K562 (cell line): Measurements from ENCODE around the gene KCNJ15. TPM values are rescaled to one million over a fixed set of nuclear protein-coding genes. Genes with fewer than 3 reads are reported as not detected.

Experiments used
- ATAC-seq: fragments of 200-7000 bp; cut with Tn5 transposase; 3 replicates; pipeline ENCODE4 v1.9.1; 2020; ENCODE audit warnings: moderate library complexity
- BruUV-seq: library from RNA; stranded (reverse); fragments of 400-500 nt; replicated peaks from 2 replicates; lab custom pipeline; 2021; lab: Mats Ljungman, UMichigan
- CTCF ChIA-PET: fragments of 300-600 bp; formaldehyde crosslinking; extraction: SDS; loops from one replicate; lab custom pipeline; 2021; ENCODE audit warnings: low intra/inter-chr PET ratio; lab: Yijun Ruan, JAX
- POLR2A ChIA-PET: fragments of 300-600, 350-650 bp; sonication (Branson Sonifier 250); formaldehyde crosslinking; extraction: SDS; loops from one replicate; lab custom pipeline; 2021; ENCODE audit warnings: antibody characterized with exemption, inconsistent platforms; lab: Yijun Ruan, JAX
- DNase-seq, 4 experiments: peaks; one replicate each; pipeline versions ENCODE4 v3.0.0 to v3.0.0-alpha.2; 2011 to 2018; ENCODE audit warnings: low spot score in 3 of 4, mixed read lengths in 3 of 4; ENCODE audit errors: extremely low read depth in 1 of 4
- FAIRE-seq: peaks from 2 replicates; lab custom pipeline; 2011; peaks lifted over from hg19 to GRCh38; lab: Jason Lieb, UNC
- H2AFZ ChIP-seq: 2 replicates; pipeline ENCODE4 v1.6.0; 2011; ENCODE audit warnings: low read depth, low read length, control low read depth, inconsistent platforms
- H3K27ac ChIP-seq: fragments of 200-600 bp; 3 replicates; pipeline ENCODE4 v1.8.0; 2011; ENCODE audit warnings: low read depth, mild to moderate bottlenecking, control low read depth, inconsistent platforms, low read length, moderate library complexity, mixed read lengths; ENCODE audit errors: extremely low read depth
- H3K27me3 ChIP-seq, 2 experiments: fragments of 300-600 bp in 1 of 2; 2 replicates in 1 of 2; 3 replicates in 1 of 2; pipeline versions ENCODE4 v1.6.0 to v1.8.0; 2011; ENCODE audit warnings: inconsistent platforms in 2 of 2, low read length in 2 of 2, mild to moderate bottlenecking in 1 of 2, mixed read lengths in 1 of 2, moderate library complexity in 1 of 2; ENCODE audit not compliant: control insufficient read depth in 2 of 2, insufficient read depth in 2 of 2
- H3K36me3 ChIP-seq: fragments of 300-600 bp; 3 replicates; pipeline ENCODE4 v1.8.0; 2011; ENCODE audit warnings: mild to moderate bottlenecking, low read length, inconsistent platforms; ENCODE audit not compliant: control insufficient read depth, insufficient read depth
- H3K4me1 ChIP-seq, 2 experiments: fragments of 200-600 bp in 1 of 2; replicated peaks in 1 of 2; 2 replicates in 1 of 2; 3 replicates in 1 of 2; pipeline versions ENCODE4 v1.5.1 to v1.8.0; 2011; ENCODE audit warnings: inconsistent platforms in 2 of 2, low read length in 2 of 2, mild to moderate bottlenecking in 1 of 2, mixed read lengths in 1 of 2, moderate library complexity in 1 of 2; ENCODE audit not compliant: control insufficient read depth in 2 of 2, insufficient read depth in 2 of 2
- H3K4me2 ChIP-seq: 2 replicates; pipeline ENCODE4 v1.6.1; 2011; ENCODE audit warnings: low read length, control low read depth, inconsistent platforms, mixed read lengths; ENCODE audit not compliant: insufficient read depth
- H3K4me3 ChIP-seq: fragments of 200-600 bp; sonication (generic), shearing (Covaris generic); 2 replicates; pipeline ENCODE4 v1.5.1; 2016; ENCODE audit warnings: control low read depth, inconsistent platforms
- H3K79me2 ChIP-seq: fragments of 200-600 bp; 3 replicates; pipeline ENCODE4 v1.8.0; 2011; ENCODE audit warnings: low read length, inconsistent platforms; ENCODE audit not compliant: control insufficient read depth, insufficient read depth
- H3K9ac ChIP-seq, 2 experiments: 2 replicates each; pipeline versions ENCODE4 v1.6.0 to v1.6.1; 2011; ENCODE audit warnings: low read depth in 2 of 2, low read length in 2 of 2, control low read depth in 1 of 2, inconsistent platforms in 1 of 2, mild to moderate bottlenecking in 1 of 2, mixed read lengths in 1 of 2; ENCODE audit not compliant: insufficient read depth in 1 of 2
- H3K9me1 ChIP-seq: one replicate; pipeline ENCODE4 v1.6.0; 2011; ENCODE audit warnings: inconsistent platforms, mild to moderate bottlenecking, low read length, moderate library complexity; ENCODE audit not compliant: control insufficient read depth, insufficient read depth
- H3K9me3 ChIP-seq: replicated peaks from 2 replicates; pipeline ENCODE4 v1.5.1; 2011; ENCODE audit warnings: low read depth, low read length, inconsistent platforms; ENCODE audit not compliant: control insufficient read depth, insufficient read depth
- H4K20me1 ChIP-seq: replicated peaks from 2 replicates; pipeline ENCODE4 v1.6.1; 2011; ENCODE audit warnings: low read length, inconsistent platforms, mixed read lengths; ENCODE audit not compliant: control insufficient read depth, insufficient read depth
- ARNT ChIP-seq, 2 experiments: fragments of 450-650 bp; IDR thresholded peaks; 2 replicates each; pipeline ENCODE4 v1.6.1; 2016; ENCODE audit warnings: mild to moderate bottlenecking in 1 of 2
- EGR1 ChIP-seq: fragments of 450-650 bp; conservative IDR thresholded peaks from 2 replicates; pipeline ENCODE4 v1.6.1; 2017; ENCODE audit warnings: mild to moderate bottlenecking
- EP300 ChIP-seq: IDR thresholded peaks from 2 replicates; pipeline ENCODE4 v1.6.1; 2012; ENCODE audit warnings: low read length, improper control_type of control experiment
- GABPB1 ChIP-seq: sonication (generic); formaldehyde crosslinking; IDR thresholded peaks from 2 replicates; pipeline ENCODE4 v1.8.0; 2022; ENCODE audit warnings: mild to moderate bottlenecking, missing genetic modification reagents
- ILF3 ChIP-seq: fragments of 450-650 bp; IDR thresholded peaks from 2 replicates; pipeline ENCODE4 v1.6.1; 2018; ENCODE audit warnings: antibody characterized with exemption, mild to moderate bottlenecking, moderate library complexity, borderline replicate concordance
- NFATC3 ChIP-seq: fragments of 450-650 bp; IDR thresholded peaks from 2 replicates; pipeline ENCODE4 v1.6.1; 2017; ENCODE audit warnings: mild to moderate bottlenecking
- NFE2 ChIP-seq: IDR thresholded peaks from 2 replicates; pipeline ENCODE4 v1.6.1; 2014; ENCODE audit warnings: antibody characterized with exemption, low read depth
- SMAD3 ChIP-seq: fragments of 450-650 bp; formaldehyde crosslinking; conservative IDR thresholded peaks from 2 replicates; pipeline ENCODE4 v1.4.0; 2020; ENCODE audit warnings: mild to moderate bottlenecking
- SREBF2 ChIP-seq: sonication (generic); formaldehyde crosslinking; IDR thresholded peaks from 2 replicates; pipeline ENCODE4 v1.4.0; 2020; ENCODE audit warnings: mild to moderate bottlenecking, missing genetic modification reagents
- ZNF347 ChIP-seq: fragments of 450-650 bp; formaldehyde crosslinking; IDR thresholded peaks from 2 replicates; pipeline ENCODE4 v1.4.0; 2020; ENCODE audit warnings: low read depth, mild to moderate bottlenecking, moderate library complexity
- ZNF436 ChIP-seq: fragments of 250-450, 450-650 bp; sonication (Bioruptor Pico); formaldehyde crosslinking; IDR thresholded peaks from 2 replicates; pipeline ENCODE4 v1.7.0; 2020; ENCODE audit warnings: mild to moderate bottlenecking
- WGBS: fragments of 100-300 bp; shearing (Covaris generic); methylation state at CpG from one replicate; pipeline ENCODE4 v1.1.6; 2016; ENCODE audit warnings: low coverage, mixed read lengths; ENCODE audit not compliant: insufficient coverage; ENCODE audit errors: missing lambda C conversion rate; 5-methylcytosine and 5-hydroxymethylcytosine counted together
- in situ Hi-C: fragments of 300-500 bp; cut with MboI; formaldehyde crosslinking; loops from 4 replicates; pipeline ENCODE4 v1.15.0; 2018; ENCODE audit warnings: inconsistent platforms, mixed read lengths
- intact Hi-C: fragments of 100-400 bp; cut with micrococcal nuclease; formaldehyde crosslinking; loops from 2 replicates; pipeline ENCODE4 v1.14.2; 2022
- polyA plus RNA-seq, 8 experiments: library from polyadenylated mRNA; depleted of rRNA in 4 of 8; stranded (reverse) in 5 of 8; unstranded in 3 of 8; fragments of >200 nt; fragmentation: Nextera tagmentation in 2 of 8; fragmentation: Illumina TruSeq in 1 of 8; extraction: Ambion mirVana in 2 of 8; extraction: Trizol in 1 of 8; gene quantifications; 2 replicates each; pipeline versions ENCODE4 v1.2.1 to v1.2.3, GENCODE V29; 2011 to 2014; ENCODE audit warnings: inconsistent platforms in 1 of 8, missing spikeins in 1 of 8
- total RNA-seq, 7 experiments: library from RNA; depleted of rRNA in 6 of 7; stranded (reverse); fragments of >200 nt in 6 of 7; fragmentation: Illumina TruSeq in 2 of 7; extraction: Trizol in 2 of 7; gene quantifications; 2 replicates each; pipeline versions ENCODE4 v1.2.1 to v1.2.3, GENCODE V29; 2011 to 2021; ENCODE audit warnings: low replicate concordance in 1 of 7
- TF ChIP-seq, protein P1 (sequence below): fragments of 250-450 bp; sonication (Bioruptor Pico); IDR thresholded peaks from 2 replicates; pipeline ENCODE4 v1.9.0; 2021; ENCODE audit warnings: mild to moderate bottlenecking

KCNJ15 gene
- total and polyA plus RNA-seq, 9 of the 15 experiments (the other 6 are each of a cell fraction or from before 2014, with no cell fraction given): 0.20 to 3.0 (median 0.72) TPM; not detected in 1

DNA sequence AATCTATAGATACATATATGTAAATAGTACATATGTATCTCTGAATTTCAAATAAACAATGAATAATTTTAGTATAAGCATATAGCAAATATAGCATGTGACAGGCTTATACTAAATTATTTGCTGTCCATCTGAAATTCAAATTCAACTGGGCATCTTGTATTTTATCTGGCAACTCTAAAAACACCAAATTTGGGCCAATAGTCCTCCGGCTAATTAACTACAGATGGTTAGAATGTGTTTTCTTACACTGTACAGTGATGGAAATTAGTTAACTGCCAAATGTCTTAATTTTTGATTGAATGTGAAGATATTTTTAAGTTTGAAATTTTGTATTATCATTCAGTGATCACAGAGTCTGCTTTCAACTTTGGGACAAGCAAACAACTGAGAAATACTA, 30.7 kb downstream of the KCNJ15 start:
- Histone ChIP-seq H3K9me1 (no peaks in the 10 kb centered on the region), H4K20me1 (no peaks in the 10 kb centered on the region), H3K27ac (no peak overlapping the region), H3K9ac (no peak overlapping the region), H3K4me2 (no peak overlapping the region), H2AFZ (no peak overlapping the region), H3K4me3 (no peak overlapping the region), H3K79me2 (no peaks in the 10 kb centered on the region), H3K27me3 (peaks cover 16 to 20% of the 10 kb centered on the region in 2 experiments; a peak in 4 of 5 replicates), H3K9me3 (no peaks in the 10 kb centered on the region), H3K36me3 (no peaks in the 10 kb centered on the region), H3K4me1 (no peaks in the 10 kb centered on the region)
- 0% methylated on average over 1 of the region's 1 CpG for WGBS
- DNase-seq (no peak), ATAC-seq (no peak), FAIRE-seq (no peak)
- in situ Hi-C loops (no loop called here), intact Hi-C loops (no loop called here)
- CTCF ChIA-PET: no interaction called here
- no TSS peak for BruUV-seq
- POLR2A ChIA-PET: interaction anchor here (0.6 kb wide), 1 partner anchor 10 kb away, joined by 3 read pairs; no protein-coding TSS in a partner anchor
- TF ChIP-seq EGR1 (no peak), SREBF2 (CRISPR knock-in tag) (no peak), ILF3 (no peak), ARNT (IDR thresholded peaks at IDR 0.05) (no peak), NFE2 (no peak), EP300 (no peak), GABPB1 (CRISPR knock-in tag) (no peak), ZNF347 (CRISPR knock-in tag) (no peak), ZNF436 (CRISPR knock-in tag) (no peak), NFATC3 (no peak), SMAD3 (CRISPR knock-in tag) (no peak)
- TF ChIP-seq, protein P1, sequence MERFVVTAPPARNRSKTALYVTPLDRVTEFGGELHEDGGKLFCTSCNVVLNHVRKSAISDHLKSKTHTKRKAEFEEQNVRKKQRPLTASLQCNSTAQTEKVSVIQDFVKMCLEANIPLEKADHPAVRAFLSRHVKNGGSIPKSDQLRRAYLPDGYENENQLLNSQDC (CRISPR knock-in tag): no peak
